Measurements from ENCODE around the gene RAPGEF4. TPM values are rescaled to one million over a fixed set of nuclear protein-coding genes. Genes with fewer than 3 reads are reported as not detected.

Gene RAPGEF4
- total RNA-seq, 4 donors from 2014 or later: 1.4 to 5.5 (median 1.8) TPM

- no peak for TF ChIP-seq POLR2A (IDR thresholded peaks at IDR 0.05)
- TF ChIP-seq, protein P1, sequence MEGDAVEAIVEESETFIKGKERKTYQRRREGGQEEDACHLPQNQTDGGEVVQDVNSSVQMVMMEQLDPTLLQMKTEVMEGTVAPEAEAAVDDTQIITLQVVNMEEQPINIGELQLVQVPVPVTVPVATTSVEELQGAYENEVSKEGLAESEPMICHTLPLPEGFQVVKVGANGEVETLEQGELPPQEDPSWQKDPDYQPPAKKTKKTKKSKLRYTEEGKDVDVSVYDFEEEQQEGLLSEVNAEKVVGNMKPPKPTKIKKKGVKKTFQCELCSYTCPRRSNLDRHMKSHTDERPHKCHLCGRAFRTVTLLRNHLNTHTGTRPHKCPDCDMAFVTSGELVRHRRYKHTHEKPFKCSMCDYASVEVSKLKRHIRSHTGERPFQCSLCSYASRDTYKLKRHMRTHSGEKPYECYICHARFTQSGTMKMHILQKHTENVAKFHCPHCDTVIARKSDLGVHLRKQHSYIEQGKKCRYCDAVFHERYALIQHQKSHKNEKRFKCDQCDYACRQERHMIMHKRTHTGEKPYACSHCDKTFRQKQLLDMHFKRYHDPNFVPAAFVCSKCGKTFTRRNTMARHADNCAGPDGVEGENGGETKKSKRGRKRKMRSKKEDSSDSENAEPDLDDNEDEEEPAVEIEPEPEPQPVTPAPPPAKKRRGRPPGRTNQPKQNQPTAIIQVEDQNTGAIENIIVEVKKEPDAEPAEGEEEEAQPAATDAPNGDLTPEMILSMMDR (IDR thresholded peaks at IDR 0.05 in 4 of 5, conservative IDR thresholded peaks at IDR 0.05 in 1 of 5): no peak
- Histone ChIP-seq H3K27ac (no peak overlapping the region), H3K36me3 (no peaks in the 10 kb centered on the region), H3K4me1 (peaks cover 6 to 13% of the 10 kb centered on the region in 2 donors), H3K27me3 (no peaks in the 10 kb centered on the region), H3K9me3 (no peaks in the 10 kb centered on the region), H3K4me3 (no peak overlapping the region)
- in situ Hi-C loops (cut with MboI; ENCODE audit: low sequenced_read_pairs in 4 of 4) (no loop called here), intact Hi-C loops (cut with DNase I; ENCODE audit: low total_unique reads) (no loop called here)
- ATAC-seq: peak in 1 of 2 donors; percentile 33
- no peak for DNase-seq
Observed at GRCh38 chr2:172905937-172906811, 170.5 kb downstream of the RAPGEF4 start.

DNA sequence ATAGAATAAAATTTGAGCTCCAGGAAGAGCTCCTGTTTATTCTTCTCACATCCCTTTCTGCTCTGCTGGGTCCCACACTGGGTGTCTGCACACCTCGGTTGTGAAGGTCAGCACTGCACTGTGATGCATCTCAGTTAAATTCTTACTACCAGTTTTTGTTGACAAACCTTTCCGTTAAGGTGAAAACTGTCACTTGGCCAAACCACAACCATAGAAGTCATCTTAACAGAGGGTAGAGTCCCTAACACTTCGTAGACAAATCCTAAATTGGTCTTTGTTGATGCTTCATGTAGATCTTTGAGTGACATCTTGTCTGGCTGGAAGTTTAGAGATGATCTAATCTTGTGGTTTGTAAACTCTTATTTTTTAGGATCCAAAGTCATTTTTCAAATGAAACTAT is 172.6 kb downstream of the RAPGEF4 start:
- intact Hi-C loops (cut with DNase I; ENCODE audit: low total_unique reads): no loop called here
- H3K27ac ChIP-seq: no peak overlapping the region
- H3K4me3 ChIP-seq: no peak overlapping the region
- H3K27me3 ChIP-seq: no peaks in the 10 kb centered on the region
- H3K9me3 ChIP-seq: no peaks in the 10 kb centered on the region
- no peak for TF ChIP-seq POLR2A (IDR thresholded peaks at IDR 0.05)
- TF ChIP-seq, protein P1 (IDR thresholded peaks at IDR 0.05 in 4 of 5, conservative IDR thresholded peaks at IDR 0.05 in 1 of 5): no peak
- H3K36me3 ChIP-seq: no peaks in the 10 kb centered on the region
- no peak for ATAC-seq
- in situ Hi-C loops (cut with MboI; ENCODE audit: low sequenced_read_pairs in 4 of 4): no loop called here
- H3K4me1 ChIP-seq: peaks cover 6 to 13% of the 10 kb centered on the region in 2 donors
- no peak for DNase-seq

DNA sequence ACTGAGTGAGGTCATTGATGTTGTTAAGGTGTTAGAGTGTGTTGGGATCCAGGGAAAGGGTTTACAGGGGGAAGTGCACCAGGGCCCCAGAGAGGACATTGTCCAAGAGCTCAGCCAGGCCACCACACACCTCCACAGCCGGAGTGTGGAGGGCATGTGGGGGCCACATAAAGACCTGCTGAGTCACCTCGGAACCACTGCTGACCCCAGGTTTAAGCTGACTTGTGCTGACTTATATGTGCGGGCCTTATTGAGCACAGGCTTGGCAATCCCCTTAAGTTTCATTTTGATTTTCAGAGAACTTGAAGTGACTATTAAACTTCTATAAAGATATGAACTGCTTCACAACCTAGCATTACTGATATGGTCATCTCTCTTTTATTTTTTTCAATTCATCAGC is 173.8 kb downstream of the RAPGEF4 start:
- H3K27me3 ChIP-seq: no peaks in the 10 kb centered on the region
- no peak for TF ChIP-seq POLR2A (IDR thresholded peaks at IDR 0.05)
- TF ChIP-seq, protein P1 (IDR thresholded peaks at IDR 0.05 in 4 of 5, conservative IDR thresholded peaks at IDR 0.05 in 1 of 5): no peak
- DNase-seq: no peak
- no peak overlapping the region for H3K27ac ChIP-seq
- in situ Hi-C loops (cut with MboI; ENCODE audit: low sequenced_read_pairs in 4 of 4) (no loop called here), intact Hi-C loops (cut with DNase I; ENCODE audit: low total_unique reads) (no loop called here)
- peaks cover 6 to 13% of the 10 kb centered on the region in 2 donors for H3K4me1 ChIP-seq
- H3K4me3 ChIP-seq: no peak overlapping the region
- H3K9me3 ChIP-seq: no peaks in the 10 kb centered on the region
- H3K36me3 ChIP-seq: no peaks in the 10 kb centered on the region
- no peak for ATAC-seq

- intact Hi-C loops (cut with DNase I; ENCODE audit: low total_unique reads): no loop called here
- Histone ChIP-seq H3K4me3 (no peak overlapping the region), H3K27me3 (no peaks in the 10 kb centered on the region), H3K9me3 (no peaks in the 10 kb centered on the region), H3K4me1 (no peaks in the 10 kb centered on the region), H3K36me3 (no peaks in the 10 kb centered on the region), H3K27ac (no peak overlapping the region)
- ATAC-seq (no peak), DNase-seq (no peak)
- in situ Hi-C loops (cut with MboI; ENCODE audit: low sequenced_read_pairs in 4 of 4): no loop called here
- TF ChIP-seq POLR2A (IDR thresholded peaks at IDR 0.05): no peak
- TF ChIP-seq, protein P1 (IDR thresholded peaks at IDR 0.05 in 4 of 5, conservative IDR thresholded peaks at IDR 0.05 in 1 of 5): no peak
Observed at GRCh38 chr2:172912266-172912665, 176.6 kb downstream of the RAPGEF4 start.
